Lung microvascular endothelial cell (primary cell): ENCODE measurements around the gene RPS26. TPM values are rescaled to one million over a fixed set of nuclear protein-coding genes. Genes with fewer than 3 reads are reported as not detected.
"Not testable (repeated sequence)": the region's sequence is repeated elsewhere in the genome, so short reads cannot be mapped to it uniquely, and the experiment has no call there.

Experiments
- DNase-seq, 2 donors: peaks; one replicate each; pipeline versions ENCODE4 v3.0.0 to v3.0.0-alpha.2; 2010; ENCODE audit warnings: low read depth in 2 of 2
- total RNA-seq: library from RNA; depleted of rRNA; stranded (reverse); fragments of >200 nt; gene quantifications from 2 replicates; pipeline ENCODE4 v1.2.1, GENCODE V29; 2014

Gene RPS26
- total RNA-seq = 99.2 and 124 TPM in 2 replicates

DNA sequence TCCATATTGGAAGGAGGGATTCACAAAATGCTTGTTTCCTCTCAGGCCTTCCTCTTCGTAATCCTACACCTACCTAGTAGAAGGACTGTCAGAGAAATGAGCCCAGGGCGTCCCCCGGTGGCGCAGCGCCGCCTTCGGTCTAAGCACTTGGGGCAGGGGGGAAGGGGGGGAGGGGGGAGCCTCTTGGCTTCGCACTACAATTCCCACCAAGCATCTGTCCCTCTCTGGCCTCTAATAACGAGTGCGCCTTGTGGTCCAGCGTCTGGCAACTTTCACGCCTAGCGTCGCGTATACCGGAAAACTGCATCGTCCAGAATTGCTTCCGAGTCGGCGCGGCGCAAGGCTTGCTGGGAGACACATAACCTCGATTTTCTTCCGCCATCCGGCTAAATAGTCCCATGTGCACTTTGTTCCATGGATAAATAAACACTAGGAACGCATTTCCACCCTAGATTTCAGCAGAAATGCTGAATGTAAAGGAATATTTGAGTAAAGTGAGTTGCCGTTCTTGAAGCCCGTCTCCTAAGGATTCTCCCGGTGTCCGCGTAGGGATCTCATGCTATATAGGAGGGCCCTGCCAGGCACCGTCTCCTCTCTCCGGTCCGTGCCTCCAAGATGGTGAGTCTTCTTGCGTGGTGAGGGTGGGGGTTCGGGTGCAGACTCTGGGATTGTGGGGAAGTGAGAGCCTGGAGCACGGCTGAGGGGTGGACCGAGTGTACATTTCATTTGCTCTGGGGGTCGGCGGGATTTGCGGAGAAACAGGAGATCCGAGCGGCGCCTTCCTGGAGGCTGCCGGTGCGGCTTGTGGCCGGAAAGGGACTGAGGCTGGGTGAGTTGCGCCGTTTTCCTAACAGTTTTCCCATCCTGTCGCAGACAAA is at the start of gene RPS26:
TSS of gene RPS26 (plus strand) at position 367 of the 878 bp plus-strand sequence. CDS start at position 616, 249 bp downstream.
- DNase-seq = peak; percentile 99 to 100

DNA sequence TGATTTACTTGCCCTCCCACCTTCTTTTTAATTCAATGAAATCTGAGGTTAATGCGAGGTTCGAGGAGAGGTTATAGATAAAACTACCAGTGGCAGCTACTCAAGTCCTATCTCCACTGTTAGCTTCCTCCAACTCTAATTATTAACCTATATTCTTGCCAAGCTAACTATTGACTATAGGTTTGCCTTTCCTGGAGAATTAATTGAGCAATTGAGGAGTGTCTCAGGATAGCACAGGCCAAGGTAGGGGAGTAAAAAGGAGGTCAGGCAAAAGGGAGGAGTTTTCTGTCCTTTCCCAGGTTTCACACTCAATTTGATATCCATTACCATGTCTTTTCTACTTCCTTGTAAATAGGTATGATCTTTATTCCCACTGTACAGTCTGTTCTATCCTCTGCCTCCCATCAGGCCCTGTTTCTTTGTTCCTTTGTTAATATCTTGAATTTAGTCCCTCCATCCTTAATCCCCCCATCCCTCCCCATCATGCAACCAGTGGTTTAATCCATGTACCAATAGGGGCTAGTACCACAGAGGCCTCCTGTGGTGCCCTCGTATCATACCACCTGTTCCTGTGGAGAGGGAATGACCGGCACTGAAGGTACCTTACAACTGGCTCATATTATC is 48.4 kb upstream of the RPS26 start:
- no peak for DNase-seq

DNA sequence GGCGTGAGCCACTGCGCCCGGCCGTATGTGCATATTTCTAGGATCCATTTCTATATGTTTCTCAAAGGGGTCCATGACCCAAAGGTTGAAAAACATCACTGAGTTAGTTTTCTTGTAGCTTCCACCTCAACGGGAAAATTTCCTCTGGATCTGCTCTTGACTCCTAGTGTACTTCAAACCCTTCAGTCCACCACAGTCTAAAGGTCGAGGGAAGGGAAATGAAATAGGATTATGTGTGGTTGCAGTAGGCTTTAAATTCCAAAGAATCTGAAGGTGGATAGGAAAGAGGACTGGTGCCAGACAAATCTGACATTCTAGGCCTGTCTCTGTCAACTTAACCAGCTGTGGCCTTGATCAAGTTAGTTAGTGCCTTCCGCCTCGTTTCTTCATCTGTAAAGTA is 46.4 kb upstream of the RPS26 start:
- DNase-seq = no peak

DNA sequence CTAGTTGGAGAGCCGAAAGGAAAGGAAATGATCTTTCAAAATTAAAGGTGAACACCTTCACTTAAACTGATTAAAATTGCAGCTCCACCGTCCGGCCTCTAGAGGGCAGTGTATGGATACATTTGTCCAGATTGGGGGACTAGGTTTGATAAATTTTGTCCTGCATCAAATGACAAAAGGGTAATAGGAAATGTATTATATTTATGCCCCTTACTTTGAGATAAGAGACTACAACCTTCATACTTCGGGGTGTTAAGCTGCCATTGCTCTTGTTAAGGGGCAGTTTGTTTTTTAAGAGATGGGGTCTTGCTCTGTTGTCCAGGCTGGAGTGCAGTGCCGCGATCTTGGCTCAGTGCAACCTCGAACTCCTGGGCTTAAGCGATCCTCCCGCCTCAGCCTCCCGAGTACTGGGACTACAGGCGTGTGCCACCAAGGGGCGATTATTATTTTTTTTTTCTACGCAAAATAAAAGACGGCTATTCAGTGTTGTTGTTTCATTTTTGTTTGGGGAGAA is 45.5 kb upstream of the RPS26 start:
- peak; percentile 80 to 81 for DNase-seq

DNA sequence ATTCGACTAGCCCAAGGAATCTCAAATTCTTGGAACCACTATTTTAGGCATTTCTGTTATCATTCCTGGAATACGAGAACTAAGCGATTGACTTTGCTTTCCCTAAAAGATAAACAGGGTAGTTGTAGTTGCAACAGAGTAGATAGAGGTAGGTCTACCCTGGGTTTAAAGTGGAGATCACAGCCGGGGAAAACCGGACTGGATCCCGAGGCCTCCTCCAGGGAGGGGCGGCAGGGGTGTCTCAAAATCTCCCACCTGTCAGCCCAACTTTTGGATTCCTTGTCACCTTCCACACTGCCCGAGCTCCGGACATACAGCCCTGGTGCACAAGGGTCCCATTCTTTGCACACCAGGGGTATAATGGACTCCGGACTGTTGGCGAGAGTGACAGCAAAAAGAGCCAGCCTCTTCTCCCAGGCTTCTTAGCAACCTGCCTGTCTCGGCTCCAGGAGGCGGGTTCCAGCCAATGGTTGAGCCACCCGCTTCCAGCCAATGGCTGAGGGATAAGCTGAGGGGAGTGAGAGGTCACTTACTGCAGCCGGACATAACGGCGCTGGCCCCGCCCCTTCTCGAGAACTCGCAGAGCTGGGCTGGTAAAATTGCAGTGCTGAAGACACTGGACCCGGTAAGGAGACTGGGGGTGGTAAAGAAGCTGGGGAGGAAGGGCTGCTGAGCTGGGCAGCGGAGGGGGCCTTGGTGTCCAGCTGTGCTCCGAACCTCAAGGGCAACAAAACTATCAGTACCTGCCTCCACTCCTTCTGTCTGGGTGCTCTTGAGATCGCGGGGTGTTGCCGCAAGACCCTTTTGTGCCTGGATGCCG is 44.8 kb upstream of the RPS26 start, which contains the start of gene SUOX:
TSS of gene SUOX (plus strand) at position 562 of the 820 bp plus-strand sequence. CDS start 4,946 bp downstream, outside the sequence.
- peak; percentile 95 to 99 for DNase-seq

DNA sequence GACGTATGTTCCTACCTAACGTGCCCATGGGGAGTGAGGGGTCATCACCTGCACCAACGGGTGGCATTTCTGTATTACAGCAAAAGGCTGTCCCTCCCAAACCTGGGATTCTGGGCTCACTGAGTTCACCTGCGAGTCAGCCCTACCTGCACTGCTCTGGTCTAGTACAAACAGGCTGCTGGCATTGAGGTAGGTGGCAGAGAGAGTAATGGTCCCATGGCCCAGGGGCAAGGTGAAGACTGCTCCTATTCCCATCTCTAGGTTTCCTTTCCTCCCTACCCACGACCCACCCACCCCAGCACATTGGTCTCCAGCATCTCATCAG is 44.2 kb upstream of the RPS26 start:
- DNase-seq = no peak

DNA sequence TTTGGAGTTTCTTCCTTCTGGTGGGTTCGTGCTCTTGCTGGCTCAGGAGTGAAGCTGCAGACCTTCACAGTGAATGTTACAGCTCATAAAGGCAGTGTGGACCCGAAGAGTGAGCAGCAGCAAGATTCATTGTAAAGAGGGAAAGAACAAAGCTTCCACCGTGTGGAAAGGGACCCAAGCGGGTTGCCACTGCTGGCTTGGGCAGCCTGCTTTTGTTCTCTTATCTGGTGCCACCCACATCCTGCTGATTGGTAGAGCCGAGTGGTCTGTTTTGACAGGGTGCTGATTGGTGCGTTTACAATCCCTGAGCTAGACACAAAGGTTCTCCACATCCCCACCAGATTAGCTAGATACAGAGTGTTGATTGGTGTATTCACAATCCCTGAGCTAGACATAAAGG is 42.2 kb upstream of the RPS26 start:
- DNase-seq = not testable (repeated sequence)

DNA sequence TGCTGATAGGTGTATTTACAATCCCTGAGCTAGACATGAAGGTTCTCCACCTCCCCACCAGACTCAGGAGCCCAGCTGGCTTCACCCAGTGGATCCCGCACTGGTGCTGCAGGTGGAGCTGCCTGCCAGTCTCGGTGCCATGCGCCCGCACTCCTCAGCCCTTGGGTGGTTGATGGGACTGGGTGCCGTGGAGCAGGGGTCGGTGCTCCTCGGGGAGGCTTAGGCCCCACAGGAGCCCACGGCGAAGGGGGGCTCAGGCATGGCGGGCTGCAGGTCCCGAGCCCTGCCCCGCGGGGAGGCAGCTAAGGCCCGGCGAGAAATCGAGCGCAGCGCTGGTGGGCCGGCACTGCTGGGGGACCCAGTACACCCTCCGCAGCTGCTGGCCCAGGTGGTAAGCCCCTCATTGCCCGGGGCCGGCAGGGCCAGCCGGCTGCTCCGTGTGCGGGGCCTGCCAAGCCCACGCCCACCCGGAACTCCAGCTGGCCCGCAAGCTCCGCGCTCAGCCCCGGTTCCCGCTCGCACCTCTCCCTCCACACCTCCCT is 41.6 kb upstream of the RPS26 start:
- not testable (repeated sequence) for DNase-seq

DNA sequence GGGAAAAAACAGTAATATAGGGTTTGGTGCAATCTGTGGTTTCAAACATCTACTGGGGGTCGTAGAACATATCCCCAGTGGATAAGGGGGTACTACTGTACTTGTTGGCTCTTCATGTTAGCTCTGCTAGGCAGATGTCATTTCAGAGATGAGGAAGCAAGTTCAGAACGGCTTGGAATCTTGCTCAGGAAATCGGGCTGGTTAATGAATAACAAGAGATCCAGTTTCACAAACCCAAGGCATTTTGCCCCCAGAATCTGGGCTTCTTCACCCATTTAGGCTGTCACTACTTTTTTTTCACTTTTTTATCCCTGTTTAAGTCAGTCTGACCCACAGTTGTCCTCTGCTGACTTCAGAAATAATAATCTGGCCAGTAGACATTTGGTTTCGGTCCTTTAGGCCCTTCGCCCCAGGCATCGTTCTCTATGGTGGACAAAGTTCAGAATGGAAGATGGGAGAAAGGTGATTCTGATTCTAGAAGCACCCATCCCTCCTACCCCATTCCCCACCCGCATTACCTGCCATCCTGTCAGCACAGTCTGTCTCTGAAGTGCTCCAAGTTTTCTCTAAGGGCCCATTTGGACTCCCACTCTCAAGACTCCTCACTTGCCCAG is 40.1 kb upstream of the RPS26 start:
- no peak for DNase-seq

DNA sequence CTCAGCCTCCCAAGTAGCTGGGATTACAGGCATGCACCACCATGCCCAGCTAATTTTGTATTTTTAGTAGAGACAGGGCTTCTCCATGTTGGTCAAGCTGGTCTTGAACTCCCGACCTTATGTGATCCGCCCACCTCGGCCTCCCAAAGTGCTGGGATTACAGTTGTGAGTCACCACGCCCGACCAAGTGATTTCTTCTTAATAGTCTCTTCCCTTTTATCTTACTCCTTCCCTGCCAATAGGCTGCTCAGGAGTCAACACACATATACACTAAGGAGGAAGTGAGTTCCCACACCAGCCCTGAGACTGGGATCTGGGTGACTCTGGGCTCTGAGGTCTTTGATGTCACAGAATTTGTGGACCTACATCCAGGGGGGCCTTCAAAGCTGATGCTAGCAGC is 38.3 kb upstream of the RPS26 start:
- not testable (repeated sequence) for DNase-seq

DNA sequence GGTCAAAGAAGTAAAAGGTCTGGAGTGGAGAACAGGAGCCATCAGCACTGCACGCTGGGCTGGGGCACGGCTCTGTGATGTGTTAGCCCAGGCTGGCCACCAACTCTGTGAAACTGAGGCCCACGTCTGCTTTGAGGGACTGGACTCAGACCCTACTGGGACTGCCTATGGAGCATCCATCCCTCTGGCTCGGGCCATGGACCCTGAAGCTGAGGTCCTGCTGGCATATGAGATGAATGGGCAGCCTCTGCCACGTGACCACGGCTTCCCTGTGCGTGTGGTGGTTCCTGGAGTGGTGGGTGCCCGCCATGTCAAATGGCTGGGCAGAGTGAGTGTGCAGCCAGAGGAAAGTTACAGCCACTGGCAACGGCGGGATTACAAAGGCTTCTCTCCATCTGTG is 37.5 kb upstream of the RPS26 start:
- DNase-seq = no peak

DNA sequence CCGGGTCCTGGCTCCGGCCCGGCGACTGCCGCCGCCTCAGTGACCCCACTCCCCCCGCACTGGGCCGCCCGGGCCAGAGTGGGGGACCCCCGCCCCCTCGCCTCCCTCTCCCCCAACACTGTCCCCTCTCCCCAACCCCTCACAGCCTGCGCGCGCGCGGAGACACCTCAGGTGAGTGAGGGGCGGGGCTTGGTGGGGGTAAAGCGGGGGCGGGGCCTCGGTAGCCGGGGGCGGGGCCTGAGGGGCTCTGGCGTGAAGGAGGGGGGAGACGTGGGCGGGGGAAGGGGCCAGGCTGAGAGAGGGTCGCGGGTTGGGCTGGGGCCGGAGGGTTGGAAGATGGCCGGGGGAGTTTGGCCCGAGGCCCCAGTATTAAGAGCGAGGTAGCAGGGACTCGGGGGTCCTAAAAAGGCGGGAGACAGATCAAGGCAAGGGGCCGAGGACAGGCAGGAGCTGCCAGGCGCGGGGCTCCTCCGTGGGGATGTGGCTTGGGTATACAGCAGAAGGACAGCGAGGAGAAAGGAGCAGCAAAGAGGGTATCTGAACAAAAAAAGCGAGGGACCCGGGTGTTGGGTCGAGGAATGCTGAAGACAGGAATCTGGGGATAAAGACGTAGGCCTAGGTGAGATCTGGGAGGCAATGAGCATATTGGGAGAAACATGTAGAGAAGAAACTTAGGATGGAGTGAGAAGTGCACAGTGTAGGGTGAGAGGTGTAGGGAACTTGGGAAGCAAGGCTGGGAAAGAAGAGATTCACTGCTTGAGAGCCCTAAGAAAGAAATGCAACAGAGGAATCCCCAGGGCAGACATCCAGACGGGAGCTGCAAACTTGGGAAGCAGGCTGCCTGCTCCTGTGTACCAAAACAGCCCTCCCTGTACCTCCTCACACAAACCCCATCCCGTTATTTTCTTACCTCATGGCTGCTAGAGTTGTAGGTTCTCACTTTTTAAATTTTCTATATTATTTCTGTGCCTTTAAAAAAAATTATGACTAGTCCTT is 33.9 kb upstream of the RPS26 start:
- peak; percentile 24 to 45 for DNase-seq

DNA sequence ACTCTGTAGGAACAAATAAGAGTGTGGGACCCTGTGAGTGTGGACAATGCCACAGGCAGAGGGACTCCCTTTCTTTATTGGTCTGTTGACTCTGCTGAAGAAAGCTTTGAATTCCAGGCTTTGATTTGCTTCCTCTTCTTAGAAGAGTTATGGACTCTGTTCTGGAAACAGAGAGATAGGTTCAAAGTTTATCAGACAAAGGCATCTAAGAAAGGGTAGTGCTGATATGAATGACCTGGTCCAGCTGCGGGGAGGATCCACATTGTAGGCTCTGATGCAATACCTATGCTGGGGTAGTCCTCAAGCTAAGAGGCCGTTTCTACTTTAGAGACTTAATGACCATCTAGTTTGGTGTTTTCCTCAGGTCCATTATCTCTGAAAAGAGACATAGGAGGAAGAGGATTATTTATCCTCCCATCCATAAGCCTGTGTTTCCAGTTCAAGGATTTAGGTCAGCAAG is 31.6 kb upstream of the RPS26 start:
- DNase-seq = no peak

DNA sequence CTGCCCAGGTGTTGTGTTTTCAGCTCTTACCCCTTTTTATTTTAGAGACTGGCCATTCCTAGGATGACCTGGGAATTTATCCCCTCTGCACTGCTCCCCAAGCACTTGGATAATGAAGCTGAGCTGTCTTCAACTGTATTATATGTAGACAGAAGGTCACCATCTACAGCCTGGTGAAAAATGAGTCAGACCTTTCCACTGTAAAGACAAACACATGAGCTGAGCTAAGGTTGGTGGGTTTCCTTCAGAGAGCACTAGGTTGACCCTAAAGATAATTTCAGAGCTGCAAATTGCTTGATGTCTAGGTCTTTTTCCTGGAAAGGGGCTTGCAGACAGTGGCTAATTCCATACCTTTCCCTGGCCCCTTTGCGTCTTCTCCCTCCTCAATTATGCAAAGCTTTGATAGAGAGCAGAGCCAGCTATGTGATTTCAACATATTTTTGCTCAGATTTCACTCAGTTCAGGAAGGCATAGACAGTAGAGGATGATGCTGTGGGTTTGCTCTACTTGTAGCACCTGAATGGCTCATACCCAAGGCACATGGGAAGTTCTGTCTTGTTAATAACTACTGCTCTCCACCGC is 30.1 kb upstream of the RPS26 start:
- DNase-seq = no peak

DNA sequence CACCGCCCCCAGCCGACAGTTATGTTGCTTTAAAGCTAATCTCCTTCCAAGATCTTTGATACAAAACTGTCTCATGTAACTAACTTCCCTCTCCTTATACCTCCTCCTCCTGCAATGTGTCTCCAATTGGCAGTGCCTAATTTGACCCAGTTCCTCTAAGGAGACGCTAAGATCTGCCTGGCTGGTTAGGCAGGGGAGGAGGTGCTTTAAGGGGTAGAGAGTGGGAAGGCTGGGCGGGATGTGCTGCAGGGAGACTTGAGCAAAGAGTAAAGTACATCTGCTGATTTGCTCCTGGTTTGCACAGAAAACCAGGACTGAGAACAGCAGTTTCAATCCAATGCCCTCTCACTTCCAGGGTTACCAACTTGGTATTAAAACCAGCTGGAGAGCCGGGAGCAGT is 28.2 kb upstream of the RPS26 start:
- no peak for DNase-seq

DNA sequence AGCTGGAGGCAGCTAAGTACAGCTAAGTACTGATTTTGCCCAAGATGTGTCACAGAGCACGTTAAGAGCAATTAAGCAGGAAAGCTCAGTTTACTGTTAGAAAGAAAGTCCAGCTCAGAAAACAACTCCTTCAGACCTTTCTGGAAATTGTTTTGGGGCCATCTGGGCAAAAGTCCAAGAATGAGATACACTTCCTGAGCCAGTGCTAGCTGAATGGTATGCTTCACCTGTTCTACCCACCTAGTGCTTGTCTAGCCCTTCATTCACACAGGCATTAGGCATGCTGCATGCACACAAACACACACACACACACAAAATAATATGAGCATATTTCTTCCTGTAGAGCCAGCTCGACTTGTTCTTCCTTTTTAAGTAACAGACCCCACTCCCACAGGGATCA is 27.5 kb upstream of the RPS26 start:
- DNase-seq = peak in 1 of 2 donors; percentile 18

DNA sequence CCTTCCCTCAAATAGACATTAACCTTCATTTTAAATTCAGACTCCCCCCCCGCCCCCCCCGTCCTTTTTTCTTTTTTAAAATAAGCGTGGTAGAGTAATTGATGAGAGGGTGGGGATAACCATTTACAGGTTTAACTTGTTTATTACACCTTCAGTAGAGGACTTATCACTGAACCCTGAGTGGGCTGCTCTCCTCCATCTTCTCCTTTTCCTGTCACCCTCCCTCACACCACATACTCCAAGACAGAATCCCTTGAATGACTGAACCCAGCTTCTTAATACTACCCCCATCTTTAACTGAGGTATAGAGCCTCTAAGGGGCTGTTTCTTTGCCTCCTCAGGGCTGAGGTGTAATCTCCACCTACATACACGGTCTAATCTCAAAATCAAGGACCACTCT is 24.5 kb upstream of the RPS26 start:
- no peak for DNase-seq

DNA sequence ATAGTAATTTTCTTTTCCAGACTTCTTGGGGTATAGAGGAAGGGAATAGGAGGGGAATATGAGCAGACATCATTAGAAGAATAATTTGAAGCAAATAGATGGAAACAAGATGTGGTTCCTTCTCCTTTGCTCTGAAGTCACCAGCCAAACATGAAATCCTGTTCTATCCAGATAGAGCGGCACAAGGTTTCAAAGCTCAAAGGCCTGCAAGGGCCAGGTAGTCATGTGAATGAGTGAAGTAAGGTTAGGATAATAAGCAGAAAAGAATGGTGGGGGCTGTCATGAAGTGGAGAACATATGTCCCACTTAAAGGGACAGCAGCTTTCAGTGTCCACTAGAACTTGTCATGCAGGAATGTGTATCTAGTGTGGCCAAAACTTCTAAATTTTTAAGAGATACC is 23.4 kb upstream of the RPS26 start:
- DNase-seq = no peak

DNA sequence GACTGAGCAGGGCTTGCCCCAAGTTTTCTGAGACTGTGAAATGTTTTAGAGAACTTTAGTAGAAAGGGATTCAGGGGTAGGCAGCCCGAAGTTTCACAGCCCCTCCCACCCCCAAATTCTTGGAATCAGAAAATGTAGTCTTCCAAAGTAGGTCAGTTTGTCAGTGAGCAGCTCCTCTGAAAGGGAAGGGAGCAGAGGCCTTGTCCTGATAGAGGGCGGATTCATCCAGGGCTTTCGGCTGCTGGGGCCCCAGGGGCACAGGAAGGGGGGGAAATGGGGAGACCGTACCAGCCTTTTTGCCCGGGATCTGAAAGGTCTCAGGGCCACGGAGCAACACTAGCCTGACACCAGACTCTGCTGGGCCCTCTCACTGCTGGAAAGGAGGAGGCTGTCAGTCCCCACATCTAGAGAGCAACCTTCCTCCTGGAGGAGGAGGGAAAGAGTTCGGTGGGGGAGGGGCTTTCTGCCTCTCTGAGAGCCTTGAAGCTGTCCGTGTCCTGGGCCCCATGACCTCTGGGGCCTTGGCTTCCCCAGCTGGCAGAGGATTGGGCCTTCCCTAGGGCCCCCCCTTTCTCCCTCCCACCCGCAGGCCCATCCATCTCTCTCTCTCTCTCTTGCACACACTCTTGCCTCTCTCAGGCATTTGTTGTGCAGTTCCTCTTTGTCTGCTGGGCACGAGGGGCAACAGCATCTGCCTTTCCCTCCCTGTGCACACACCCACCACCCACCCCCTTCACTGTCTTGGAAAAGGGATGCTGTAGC is 21.1 kb upstream of the RPS26 start, which contains the start of gene IKZF4:
TSS of gene IKZF4 (plus strand) at position 621 of the 762 bp plus-strand sequence. CDS start 451 bp downstream, outside the sequence.
- no peak for DNase-seq
